GM19468 (cell line): Measurements from ENCODE around the gene SERPINB4.
"Not testable (repeated sequence)": the region's sequence is repeated elsewhere in the genome, so short reads cannot be mapped to it uniquely, and the experiment has no call there.

Source experiments
- ATAC-seq: cut with Tn5 transposase; IDR thresholded peaks from one replicate; pipeline ENCODE4 v1.9.1; 2021; ENCODE audit warnings: mild to moderate bottlenecking, moderate library complexity, moderate number of reproducible peaks; ENCODE audit not compliant: unreplicated experiment; ENCODE audit errors: extremely low read depth

Gene SERPINB4

GRCh38 chr18:63644142-63644541 is at the start of gene SERPINB4:
SERPINB4 (minus strand) TSS chr18:63644256; CDS start chr18:63643577, 679 bp downstream.
- ATAC-seq = not testable (repeated sequence)

GRCh38 chr18:63689064-63689463 is 45.0 kb upstream of the SERPINB4 start:
- no peak for ATAC-seq

- ATAC-seq = no peak
Measured at GRCh38 chr18:63686871-63687270, 42.8 kb upstream of the SERPINB4 start.

GRCh38 chr18:63684718-63685117 is 40.7 kb upstream of the SERPINB4 start:
- no peak for ATAC-seq

- ATAC-seq = no peak
Measured at GRCh38 chr18:63683890-63684289, 39.8 kb upstream of the SERPINB4 start.

GRCh38 chr18:63683152-63683551 is 39.1 kb upstream of the SERPINB4 start:
- no peak for ATAC-seq

- ATAC-seq = no peak
Measured at GRCh38 chr18:63681449-63682340, 37.6 kb upstream of the SERPINB4 start.

- ATAC-seq = no peak
Measured at GRCh38 chr18:63679820-63680606, 36.0 kb upstream of the SERPINB4 start.

- ATAC-seq = no peak
Measured at GRCh38 chr18:63677500-63678225, 33.6 kb upstream of the SERPINB4 start.

- ATAC-seq = no peak
Measured at GRCh38 chr18:63676526-63677323, 32.7 kb upstream of the SERPINB4 start.

- no peak for ATAC-seq
Measured at GRCh38 chr18:63664571-63664970, 20.5 kb upstream of the SERPINB4 start.

- not testable (repeated sequence) for ATAC-seq
Measured at GRCh38 chr18:63661750-63662149, 17.7 kb upstream of the SERPINB4 start, which contains the start of gene SERPINB3. SERPINB3 (minus strand) TSS chr18:63661893; CDS start chr18:63661216, 677 bp downstream.

- ATAC-seq = not testable (repeated sequence)
Measured at GRCh38 chr18:63658920-63659319, 14.9 kb upstream of the SERPINB4 start.

- ATAC-seq = not testable (repeated sequence)
Measured at GRCh38 chr18:63650271-63650670, 6.2 kb upstream of the SERPINB4 start.

- ATAC-seq = no peak
Measured at GRCh38 chr18:63648241-63648640, 4.2 kb upstream of the SERPINB4 start.

GRCh38 chr18:63646936-63647335 is 2.9 kb upstream of the SERPINB4 start:
- ATAC-seq = no peak

GRCh38 chr18:63644694-63645093 is 638 bp upstream of the SERPINB4 start:
- not testable (repeated sequence) for ATAC-seq

GRCh38 chr18:63642668-63643356 is 1.2 kb downstream of the SERPINB4 start:
- not testable (repeated sequence) for ATAC-seq

- not testable (repeated sequence) for ATAC-seq
Measured at GRCh38 chr18:63641157-63641680, 2.8 kb downstream of the SERPINB4 start.
